B cell (primary cell): ENCODE measurements around the gene LUZP1. TPM values are rescaled to one million over a fixed set of nuclear protein-coding genes. Genes with fewer than 3 reads are reported as not detected.

Source experiments
- ATAC-seq: fragments of 200-7000 bp; cut with Tn5 transposase; one replicate; pipeline ENCODE4 v1.10.0; 2021; ENCODE audit warnings: low read depth, mild to moderate bottlenecking, moderate number of reproducible peaks, moderate library complexity
- CTCF ChIA-PET: fragments of 350-600 bp; sonication (Branson Sonifier 250); formaldehyde crosslinking; loops from one replicate; lab custom pipeline; 2021; ENCODE audit warnings: antibody characterized with exemption, inconsistent platforms; lab: Charles Lee
- POLR2A ChIA-PET: fragments of 350-600 bp; sonication (Branson Sonifier 250); formaldehyde crosslinking; loops from one replicate; lab custom pipeline; 2021; ENCODE audit warnings: antibody characterized with exemption; lab: Charles Lee
- DNase-seq: peaks from one replicate; pipeline ENCODE4 v3.0.0; 2013
- H2AFZ ChIP-seq: 2 replicates; pipeline ENCODE4 v1.6.1; 2012; ENCODE audit warnings: mild to moderate bottlenecking, low read depth, low read length; ENCODE audit not compliant: insufficient read depth, poor library complexity, severe bottlenecking
- H3K27ac ChIP-seq, 2 donors: 1 replicate in 1 of 2; 2 replicates in 1 of 2; pipeline ENCODE4 v1.5.1; 2012 to 2013; ENCODE audit warnings: low read length in 2 of 2, mild to moderate bottlenecking in 2 of 2, moderate library complexity in 1 of 2
- H3K27me3 ChIP-seq, 4 experiments: fragments of 200-600 bp in 1 of 4; sonication (generic) in 1 of 4; replicated peaks in 1 of 4; 1 replicate in 2 of 4; 2 replicates in 2 of 4; pipeline versions ENCODE4 v1.6.1 to v1.7.0; 2013 to 2016; ENCODE audit warnings: low read length in 3 of 4, mild to moderate bottlenecking in 2 of 4, mixed read lengths in 1 of 4, moderate library complexity in 1 of 4; ENCODE audit not compliant: insufficient read depth in 4 of 4, control insufficient read depth in 3 of 4; ENCODE audit errors: control extremely low read depth in 1 of 4
- H3K36me3 ChIP-seq, 2 experiments: replicated peaks in 1 of 2; 1 replicate in 1 of 2; 2 replicates in 1 of 2; pipeline versions ENCODE4 v1.6.1 to v1.7.1; 2013; ENCODE audit warnings: low read length in 1 of 2; ENCODE audit not compliant: insufficient read depth in 2 of 2, control insufficient read depth in 1 of 2; ENCODE audit errors: control extremely low read depth in 1 of 2, extremely low read depth in 1 of 2
- H3K4me1 ChIP-seq, 2 donors: fragments of 200-600 bp in 1 of 2; sonication (generic) in 1 of 2; 1 replicate in 1 of 2; 2 replicates in 1 of 2; pipeline versions ENCODE4 v1.5.1 to v1.6.1; 2013 to 2017; ENCODE audit warnings: low read length in 2 of 2; ENCODE audit not compliant: control insufficient read depth in 2 of 2, insufficient read depth in 2 of 2
- H3K4me2 ChIP-seq: replicated peaks from 2 replicates; pipeline ENCODE3; 2012; ENCODE audit warnings: mild to moderate bottlenecking, low read depth, low read length; ENCODE audit not compliant: poor library complexity, severe bottlenecking
- H3K4me3 ChIP-seq, 5 experiments: fragments of 200-600 bp in 1 of 5; sonication (generic) in 1 of 5; 1 replicate in 3 of 5; 2 replicates in 2 of 5; pipeline versions ENCODE4 v1.5.1 to v1.7.0; 2011 to 2016; ENCODE audit warnings: low read length in 4 of 5, mild to moderate bottlenecking in 4 of 5, low read depth in 2 of 5, control low read depth in 1 of 5, moderate library complexity in 1 of 5; ENCODE audit not compliant: insufficient read depth in 1 of 5; ENCODE audit errors: control extremely low read depth in 1 of 5, extremely low read depth in 1 of 5
- H3K79me2 ChIP-seq: fragments of 200-600 bp; sonication (generic); one replicate; pipeline ENCODE4 v1.6.0; 2016; ENCODE audit warnings: low read length; ENCODE audit not compliant: control insufficient read depth, insufficient read depth
- H3K9ac ChIP-seq: fragments of 200-600 bp; sonication (generic); 2 replicates; pipeline ENCODE4 v1.6.1; 2017; ENCODE audit warnings: mild to moderate bottlenecking, low read length, moderate library complexity
- H3K9me3 ChIP-seq, 3 donors: one replicate each; pipeline versions ENCODE4 v1.6.1 to v1.7.1; 2013; ENCODE audit warnings: low read length in 2 of 3; ENCODE audit not compliant: control insufficient read depth in 2 of 3, insufficient read depth in 1 of 3; ENCODE audit errors: control extremely low read depth in 1 of 3
- H4K20me1 ChIP-seq: 2 replicates; pipeline ENCODE4 v1.6.0; 2012; ENCODE audit warnings: mild to moderate bottlenecking, low read length; ENCODE audit not compliant: insufficient read depth, control insufficient read depth, poor library complexity, severe bottlenecking
- H3K27ac Mint-ChIP-seq: one replicate; pipeline ENCODE4 v1.8.0; 2021; ENCODE audit warnings: mixed read lengths
- H3K27me3 Mint-ChIP-seq: one replicate; pipeline ENCODE4 v1.8.0; 2021; ENCODE audit warnings: mixed read lengths
- H3K4me1 Mint-ChIP-seq: one replicate; pipeline ENCODE4 v1.8.0; 2021; ENCODE audit warnings: mixed read lengths
- H3K4me3 Mint-ChIP-seq: one replicate; pipeline ENCODE4 v1.8.0; 2021; ENCODE audit warnings: mixed read lengths
- H3K9me3 Mint-ChIP-seq: one replicate; pipeline ENCODE4 v1.8.0; 2022; ENCODE audit warnings: mixed read lengths; ENCODE audit not compliant: insufficient read depth
- CTCF ChIP-seq: fragments of 200-600 bp; IDR thresholded peaks from one replicate; pipeline ENCODE4 v1.8.0; 2022; ENCODE audit warnings: antibody characterized with exemption, mild to moderate bottlenecking
- EZH2 ChIP-seq: IDR thresholded peaks from 2 replicates; pipeline ENCODE4 v1.6.1; 2012; ENCODE audit warnings: borderline replicate concordance, low read depth, mild to moderate bottlenecking, moderate library complexity, low read length; ENCODE audit not compliant: insufficient read depth, poor library complexity, severe bottlenecking
- WGBS: methylation state at CpG from one replicate; pipeline ENCODE4 v1.1.5; 2013; ENCODE audit warnings: missing lambda C conversion rate; ENCODE audit not compliant: insufficient coverage; 5-methylcytosine and 5-hydroxymethylcytosine counted together
- intact Hi-C: fragments of 100-400 bp; cut with micrococcal nuclease; formaldehyde crosslinking; loops from one replicate; pipeline ENCODE4 v1.10.0; 2022
- polyA plus RNA-seq: library from polyadenylated mRNA; depleted of rRNA; stranded (reverse); fragments of >200 nt; gene quantifications from 2 replicates; pipeline ENCODE4 v1.2.3, GENCODE V29; 2012
- total RNA-seq, 2 donors: library from RNA; stranded (reverse); fragments of 120-200 nt in 1 of 2; gene quantifications; 1 replicate in 1 of 2; 2 replicates in 1 of 2; pipeline versions ENCODE4 v1.2.3 to v1.2.4, GENCODE V29; 2013 to 2022

The LUZP1 gene
- total and polyA plus RNA-seq, 2 donors (not counting 1 experiment from before 2014, with no cell fraction given) = 2.0 to 12.9 TPM

GRCh38 chr1:23179862-23180261 is 11.2 kb upstream of the LUZP1 start:
- no peak overlapping the region for H2AFZ ChIP-seq
- CTCF ChIA-PET = interaction anchor here (1.1 to 18.4 kb wide), 3 partner anchors 13 to 85 kb away, joined by 3 to 884 read pairs (median 3); no protein-coding TSS in a partner anchor

GRCh38 chr1:23178950-23179349 is 10.3 kb upstream of the LUZP1 start:
- H3K27ac Mint-ChIP-seq = no peak overlapping the region

More at GRCh38 chr1:23179862-23180261, 11.2 kb upstream of the LUZP1 start:
- Mint-ChIP-seq H3K27ac (no peak overlapping the region), H3K27me3 (no peaks in the 10 kb centered on the region), H3K4me3 (no peak overlapping the region), H3K4me1 (peaks cover 36% of the 10 kb centered on the region), H3K9me3 (no peaks in the 10 kb centered on the region)
- DNase-seq (no peak), ATAC-seq (no peak)
- peaks cover 0 to 2% (median 0%) of the 10 kb centered on the region in 4 experiments for H3K27me3 ChIP-seq
- intact Hi-C loops = loop anchor here (10.0 kb wide), 1 partner anchor 475 kb away; no protein-coding TSS in a partner anchor
- H3K9me3 ChIP-seq = no peaks in the 10 kb centered on the region
- H3K9ac ChIP-seq = no peak overlapping the region
- peaks cover 25 to 33% of the 10 kb centered on the region in 2 donors for H3K4me1 ChIP-seq
- no peak overlapping the region for H3K27ac ChIP-seq
- no peaks in the 10 kb centered on the region for H3K79me2 ChIP-seq
- POLR2A ChIA-PET = no interaction called here
- H3K4me3 ChIP-seq = no peak overlapping the region
- H3K4me2 ChIP-seq = no peak overlapping the region
- H4K20me1 ChIP-seq = no peaks in the 10 kb centered on the region
- no peak for TF ChIP-seq EZH2
- H3K36me3 ChIP-seq = no peaks in the 10 kb centered on the region
- WGBS = 100% methylated on average over 1 of the region's 2 CpGs

More at GRCh38 chr1:23178950-23179349, 10.3 kb upstream of the LUZP1 start:
- H2AFZ ChIP-seq = no peak overlapping the region
- CTCF ChIA-PET = interaction anchor here (0.7 to 18.4 kb wide), 3 partner anchors 60 to 97 kb away, joined by 3 to 884 read pairs (median 4); no protein-coding TSS in a partner anchor
- no peak for ATAC-seq
- no peaks in the 10 kb centered on the region for H3K79me2 ChIP-seq
- peaks cover 38% of the 10 kb centered on the region for H3K4me1 Mint-ChIP-seq
- TF ChIP-seq EZH2 = no peak
- TF ChIP-seq CTCF = peak; percentile 44
- POLR2A ChIA-PET = no interaction called here
- DNase-seq = peak; percentile 39
- no peaks in the 10 kb centered on the region for H4K20me1 ChIP-seq
- no peak overlapping the region for H3K27ac ChIP-seq
- no peaks in the 10 kb centered on the region for H3K36me3 ChIP-seq
- H3K9me3 Mint-ChIP-seq = no peaks in the 10 kb centered on the region
- peaks cover 25 to 26% of the 10 kb centered on the region in 2 donors for H3K4me1 ChIP-seq
- no peak overlapping the region for H3K4me3 ChIP-seq
- 45% methylated on average over 3 of the region's 6 CpGs for WGBS
- intact Hi-C loops = no loop called here
- no peaks in the 10 kb centered on the region for H3K9me3 ChIP-seq
- peak overlapping the region; percentile 38 for H3K4me3 Mint-ChIP-seq
- H3K4me2 ChIP-seq = no peak overlapping the region
- peaks cover 0 to 2% (median 0%) of the 10 kb centered on the region in 4 experiments for H3K27me3 ChIP-seq
- H3K9ac ChIP-seq = no peak overlapping the region
- no peaks in the 10 kb centered on the region for H3K27me3 Mint-ChIP-seq
